Chondrocyte (in vitro differentiated cells): ENCODE results near the gene RAP1GAP2. TPM values are rescaled to one million over a fixed set of nuclear protein-coding genes. Genes with fewer than 3 reads are reported as not detected.

Experiments used
- DNase-seq: peaks from one replicate; pipeline ENCODE4 v3.0.0; 2021; ENCODE audit warnings: mixed read lengths, low spot score
- H3K27ac Mint-ChIP-seq: one replicate; pipeline ENCODE4 v1.8.0; 2021; ENCODE audit warnings: mild to moderate bottlenecking, moderate library complexity, mixed read lengths; ENCODE audit not compliant: unreplicated experiment
- H3K27me3 Mint-ChIP-seq: 2 replicates; pipeline ENCODE4 v1.8.0; 2021; ENCODE audit warnings: low read depth, mixed read lengths
- H3K36me3 Mint-ChIP-seq: 2 replicates; pipeline ENCODE4 v1.8.0; 2021; ENCODE audit warnings: low read depth, mixed read lengths
- H3K4me1 Mint-ChIP-seq: 2 replicates; pipeline ENCODE4 v1.8.0; 2021; ENCODE audit warnings: low read depth, mild to moderate bottlenecking, mixed read lengths
- H3K4me3 Mint-ChIP-seq: one replicate; pipeline ENCODE4 v1.8.0; 2021; ENCODE audit warnings: mild to moderate bottlenecking, moderate library complexity, mixed read lengths; ENCODE audit not compliant: unreplicated experiment
- H3K9me3 Mint-ChIP-seq: 2 replicates; pipeline ENCODE4 v1.8.0; 2021; ENCODE audit warnings: low read depth, mixed read lengths
- CTCF ChIP-seq: fragments of 200-600 bp; sonication (generic); IDR thresholded peaks from 2 replicates; pipeline ENCODE4 v1.5.0; 2021; ENCODE audit warnings: antibody characterized with exemption, mild to moderate bottlenecking, moderate library complexity
- total RNA-seq: library from RNA; stranded (reverse); gene quantifications from 3 replicates; pipeline ENCODE4 v1.2.1, GENCODE V29; 2021

Gene RAP1GAP2
- total RNA-seq, 1 donor from 2014 or later, result 3.4 TPM

GRCh38 chr17:2825253-2825970 is 29.2 kb downstream of the RAP1GAP2 start:
- H3K9me3 Mint-ChIP-seq, result no peaks in the 10 kb centered on the region
- no peak for DNase-seq
- H3K27ac Mint-ChIP-seq, result no peak overlapping the region
- no peak overlapping the region for H3K4me3 Mint-ChIP-seq
- H3K27me3 Mint-ChIP-seq, result peaks cover 9% of the 10 kb centered on the region
- no peak for TF ChIP-seq CTCF
- H3K36me3 Mint-ChIP-seq, result no peaks in the 10 kb centered on the region
- no peaks in the 10 kb centered on the region for H3K4me1 Mint-ChIP-seq

GRCh38 chr17:2828397-2829038 is 32.3 kb downstream of the RAP1GAP2 start:
- DNase-seq, result no peak
- Mint-ChIP-seq H3K27me3 (peaks cover 7% of the 10 kb centered on the region), H3K9me3 (no peaks in the 10 kb centered on the region), H3K27ac (no peak overlapping the region), H3K4me1 (no peaks in the 10 kb centered on the region), H3K36me3 (no peaks in the 10 kb centered on the region), H3K4me3 (no peak overlapping the region)
- peak; percentile 93 for TF ChIP-seq CTCF

- H3K36me3 Mint-ChIP-seq, result no peaks in the 10 kb centered on the region
- peaks cover 2% of the 10 kb centered on the region for H3K4me1 Mint-ChIP-seq
- no peaks in the 10 kb centered on the region for H3K9me3 Mint-ChIP-seq
- peaks cover 3% of the 10 kb centered on the region for H3K27me3 Mint-ChIP-seq
- H3K27ac Mint-ChIP-seq, result no peak overlapping the region
- H3K4me3 Mint-ChIP-seq, result no peak overlapping the region
- no peak for DNase-seq
- no peak for TF ChIP-seq CTCF
Observed at GRCh38 chr17:2830678-2831077, 34.4 kb downstream of the RAP1GAP2 start.

GRCh38 chr17:2835780-2836179 is 39.5 kb downstream of the RAP1GAP2 start:
- Mint-ChIP-seq H3K9me3 (no peaks in the 10 kb centered on the region), H3K27me3 (no peaks in the 10 kb centered on the region), H3K4me3 (no peak overlapping the region), H3K27ac (peak overlapping the region; percentile 49), H3K36me3 (no peaks in the 10 kb centered on the region), H3K4me1 (peaks cover 5% of the 10 kb centered on the region)
- no peak for TF ChIP-seq CTCF
- no peak for DNase-seq

GRCh38 chr17:2837147-2837561 is 40.9 kb downstream of the RAP1GAP2 start:
- Mint-ChIP-seq H3K4me3 (no peak overlapping the region), H3K27me3 (no peaks in the 10 kb centered on the region), H3K9me3 (no peaks in the 10 kb centered on the region), H3K4me1 (peaks cover 5% of the 10 kb centered on the region), H3K36me3 (no peaks in the 10 kb centered on the region), H3K27ac (no peak overlapping the region)
- DNase-seq, result no peak
- no peak for TF ChIP-seq CTCF
